ENCODE results near the gene ERBB2.

Gene ERBB2

GRCh38 chr17:39765766-39766165, 65.9 kb downstream of the ERBB2 start:
- DNase-seq = no peak

DNA sequence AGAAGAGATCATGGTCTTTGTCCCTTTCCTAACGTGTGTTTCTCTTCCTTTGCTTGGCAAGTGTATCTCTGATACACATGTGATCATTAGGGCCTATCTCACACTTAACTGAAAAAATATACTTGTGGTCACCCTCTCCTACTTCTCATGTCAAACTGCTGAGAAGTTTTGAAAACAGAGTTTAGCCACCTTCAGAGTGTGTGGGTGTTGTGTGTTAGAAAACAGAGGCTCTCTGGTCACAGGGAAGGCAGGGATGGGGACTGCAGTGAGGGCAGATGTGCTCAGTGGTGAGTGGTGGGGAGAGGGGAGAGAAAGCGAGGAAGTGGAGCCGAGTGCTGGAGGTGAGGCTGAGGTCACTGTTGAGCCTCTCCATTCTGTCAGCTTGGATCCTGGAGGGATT, 67.3 kb downstream of the ERBB2 start:
- no peak for DNase-seq

DNA sequence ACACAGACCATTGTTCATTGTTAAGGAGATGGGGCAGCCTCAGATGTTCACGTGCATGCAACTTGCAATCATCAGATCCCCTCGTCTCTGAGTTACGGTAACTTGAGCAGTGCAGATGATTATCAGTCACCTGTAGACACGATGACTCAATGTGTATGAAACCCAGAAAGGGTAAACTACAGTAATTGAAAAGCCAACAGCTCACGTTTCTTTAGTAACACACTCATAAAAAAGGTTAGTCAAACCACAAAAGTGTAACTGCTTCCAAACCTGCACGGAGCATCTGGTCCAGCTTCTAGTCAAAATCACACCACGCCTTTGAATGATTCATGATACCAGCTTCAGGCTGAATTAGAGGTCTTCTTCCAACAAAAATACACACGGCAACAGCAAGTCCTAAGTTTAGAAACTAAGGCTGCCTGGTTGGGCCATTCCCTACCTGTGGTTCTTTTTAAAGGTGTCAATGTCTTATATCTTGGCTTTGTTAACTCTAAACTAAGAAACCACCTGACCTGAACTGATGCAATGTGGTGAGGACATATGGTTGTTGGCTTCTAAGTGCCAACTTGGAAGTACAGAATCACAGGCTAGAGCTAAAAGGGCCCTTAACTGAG, 70.2 kb downstream of the ERBB2 start:
- peak; percentile 58 to 81 for DNase-seq

- peak in 1 of 2 donors; percentile 48 for DNase-seq
These were observed 72.6 kb downstream of the ERBB2 start for GRCh38 chr17:39772415-39772814.

DNA sequence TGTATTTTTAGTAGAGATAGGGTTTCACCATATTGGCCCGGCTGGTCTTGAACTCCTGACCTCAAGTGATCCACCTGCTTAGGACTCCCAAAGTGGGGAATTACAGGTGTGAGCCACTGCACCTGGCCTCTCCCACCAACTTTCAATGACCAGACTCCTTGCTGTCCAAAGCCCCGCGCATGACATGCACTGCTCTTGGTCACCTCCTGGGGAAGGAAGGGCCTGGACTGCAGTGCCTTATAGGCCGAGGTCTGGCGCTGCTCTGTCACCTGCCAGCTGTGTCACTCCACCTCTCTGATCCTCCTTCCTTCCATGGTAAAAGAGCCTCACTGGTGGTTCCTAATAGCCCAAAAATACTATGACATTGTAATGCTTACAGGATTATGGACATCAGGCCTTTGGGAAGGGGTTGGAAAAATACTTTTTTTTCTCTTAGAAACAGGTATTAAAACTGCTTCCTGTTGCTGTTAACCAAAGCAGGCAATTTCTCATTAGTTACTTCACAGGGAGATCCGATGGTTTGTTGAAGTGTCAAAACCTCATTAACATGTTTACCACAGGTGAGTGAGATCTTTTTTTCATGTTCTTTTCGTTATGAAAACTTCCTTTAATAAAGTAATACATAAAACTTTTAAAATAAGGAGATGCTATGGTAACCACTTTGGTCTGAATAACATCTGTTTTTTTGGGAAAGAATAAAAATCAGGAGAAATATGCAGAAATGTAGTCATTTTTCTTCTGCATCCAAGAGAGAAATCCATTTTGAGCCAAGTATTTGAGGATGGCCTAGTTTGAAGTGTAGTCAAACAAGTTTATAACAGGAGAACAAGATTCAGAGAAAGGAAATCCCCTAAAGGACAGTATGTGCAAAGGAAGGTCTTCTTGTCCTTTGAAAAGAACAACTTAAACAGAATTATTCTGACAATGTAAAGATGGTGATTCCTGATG, 73.4 kb downstream of the ERBB2 start:
- DNase-seq = peak in 1 of 2 donors; percentile 62

DNA sequence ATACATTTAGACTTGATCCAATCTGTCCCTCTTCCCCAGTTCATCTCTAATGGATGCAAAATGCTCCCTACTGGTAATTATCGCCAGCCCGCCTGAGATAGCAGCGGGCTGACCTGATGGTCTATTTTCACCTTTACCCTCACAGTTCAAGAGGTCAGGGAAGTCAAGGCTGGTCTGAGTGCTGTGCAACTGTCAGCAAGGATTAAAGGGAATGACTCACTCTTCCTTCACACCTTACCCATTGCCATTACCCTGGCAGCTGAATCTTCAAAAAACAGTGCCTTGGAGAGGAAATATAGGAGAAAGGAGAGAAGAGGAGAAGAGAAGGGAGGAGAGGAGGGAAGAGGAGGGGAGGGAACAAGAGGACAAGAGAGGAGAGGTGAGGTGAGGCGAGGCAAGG, 74.2 kb downstream of the ERBB2 start:
- no peak for DNase-seq

DNA sequence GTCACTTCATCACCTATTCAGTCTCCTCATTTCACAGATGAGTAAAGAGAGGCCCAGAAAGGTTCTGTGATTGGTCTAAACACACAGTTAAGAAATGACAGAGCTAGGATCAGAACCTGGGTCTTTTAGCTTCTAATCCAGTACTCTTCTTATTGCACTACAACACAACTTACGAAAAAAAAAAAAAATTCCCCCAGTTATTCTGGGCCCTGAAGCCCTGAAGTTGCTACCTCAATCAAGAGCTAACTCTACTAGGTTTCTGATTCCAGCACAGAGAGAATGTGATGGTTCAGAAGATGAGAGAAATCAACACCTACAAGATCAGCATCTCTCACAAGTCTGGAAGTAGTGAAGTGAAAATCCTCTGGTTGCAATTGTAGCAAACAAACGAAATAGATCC, 75.2 kb downstream of the ERBB2 start:
- no peak for DNase-seq

DNA sequence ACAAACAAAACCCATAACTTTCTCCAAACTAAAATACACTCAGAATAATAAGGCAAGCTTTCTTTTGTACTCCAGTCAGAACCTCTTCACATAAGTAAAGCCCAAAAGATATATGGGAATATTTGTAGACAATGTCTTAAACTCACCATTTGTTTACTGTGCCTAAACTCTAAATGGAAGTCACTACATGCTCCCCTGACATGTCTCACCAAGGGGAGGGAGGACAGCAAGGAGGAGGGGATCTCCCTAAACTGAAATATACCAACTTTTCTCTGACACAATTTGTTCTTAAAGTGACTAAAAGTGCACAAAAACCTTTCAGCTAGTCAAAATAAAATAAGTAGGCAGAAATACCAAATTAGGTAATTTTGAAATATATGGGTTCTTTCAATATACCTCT, 76.4 kb downstream of the ERBB2 start:
- peak in 1 of 2 donors; percentile 56 for DNase-seq

- DNase-seq = peak in 1 of 2 donors; percentile 60
These were observed 77.9 kb downstream of the ERBB2 start for GRCh38 chr17:39777534-39778365.
